K562 (cell line): ENCODE measurements around the gene PCSK2. TPM values are rescaled to one million over a fixed set of nuclear protein-coding genes. Genes with fewer than 3 reads are reported as not detected.

ENCODE experiments used
- ATAC-seq: fragments of 200-7000 bp; cut with Tn5 transposase; 3 replicates; pipeline ENCODE4 v1.9.1; 2020; ENCODE audit warnings: moderate library complexity
- BruUV-seq: library from RNA; stranded (reverse); fragments of 400-500 nt; replicated peaks from 2 replicates; lab custom pipeline; 2021; lab: Mats Ljungman, UMichigan
- CTCF ChIA-PET: fragments of 300-600 bp; formaldehyde crosslinking; extraction: SDS; loops from one replicate; lab custom pipeline; 2021; ENCODE audit warnings: low intra/inter-chr PET ratio; lab: Yijun Ruan, JAX
- POLR2A ChIA-PET: fragments of 300-600, 350-650 bp; sonication (Branson Sonifier 250); formaldehyde crosslinking; extraction: SDS; loops from one replicate; lab custom pipeline; 2021; ENCODE audit warnings: antibody characterized with exemption, inconsistent platforms; lab: Yijun Ruan, JAX
- DNase-seq, 4 experiments: peaks; one replicate each; pipeline versions ENCODE4 v3.0.0 to v3.0.0-alpha.2; 2011 to 2018; ENCODE audit warnings: low spot score in 3 of 4, mixed read lengths in 3 of 4; ENCODE audit errors: extremely low read depth in 1 of 4
- FAIRE-seq: peaks from 2 replicates; lab custom pipeline; 2011; peaks lifted over from hg19 to GRCh38; lab: Jason Lieb, UNC
- H2AFZ ChIP-seq: 2 replicates; pipeline ENCODE4 v1.6.0; 2011; ENCODE audit warnings: low read depth, low read length, control low read depth, inconsistent platforms
- H3K27ac ChIP-seq: fragments of 200-600 bp; 3 replicates; pipeline ENCODE4 v1.8.0; 2011; ENCODE audit warnings: low read depth, mild to moderate bottlenecking, control low read depth, inconsistent platforms, low read length, moderate library complexity, mixed read lengths; ENCODE audit errors: extremely low read depth
- H3K27me3 ChIP-seq, 2 experiments: fragments of 300-600 bp in 1 of 2; 2 replicates in 1 of 2; 3 replicates in 1 of 2; pipeline versions ENCODE4 v1.6.0 to v1.8.0; 2011; ENCODE audit warnings: inconsistent platforms in 2 of 2, low read length in 2 of 2, mild to moderate bottlenecking in 1 of 2, mixed read lengths in 1 of 2, moderate library complexity in 1 of 2; ENCODE audit not compliant: control insufficient read depth in 2 of 2, insufficient read depth in 2 of 2
- H3K36me3 ChIP-seq: fragments of 300-600 bp; 3 replicates; pipeline ENCODE4 v1.8.0; 2011; ENCODE audit warnings: mild to moderate bottlenecking, low read length, inconsistent platforms; ENCODE audit not compliant: control insufficient read depth, insufficient read depth
- H3K4me1 ChIP-seq, 2 experiments: fragments of 200-600 bp in 1 of 2; replicated peaks in 1 of 2; 2 replicates in 1 of 2; 3 replicates in 1 of 2; pipeline versions ENCODE4 v1.5.1 to v1.8.0; 2011; ENCODE audit warnings: inconsistent platforms in 2 of 2, low read length in 2 of 2, mild to moderate bottlenecking in 1 of 2, mixed read lengths in 1 of 2, moderate library complexity in 1 of 2; ENCODE audit not compliant: control insufficient read depth in 2 of 2, insufficient read depth in 2 of 2
- H3K4me2 ChIP-seq: 2 replicates; pipeline ENCODE4 v1.6.1; 2011; ENCODE audit warnings: low read length, control low read depth, inconsistent platforms, mixed read lengths; ENCODE audit not compliant: insufficient read depth
- H3K4me3 ChIP-seq: fragments of 200-600 bp; sonication (generic), shearing (Covaris generic); 2 replicates; pipeline ENCODE4 v1.5.1; 2016; ENCODE audit warnings: control low read depth, inconsistent platforms
- H3K79me2 ChIP-seq: fragments of 200-600 bp; 3 replicates; pipeline ENCODE4 v1.8.0; 2011; ENCODE audit warnings: low read length, inconsistent platforms; ENCODE audit not compliant: control insufficient read depth, insufficient read depth
- H3K9ac ChIP-seq, 2 experiments: 2 replicates each; pipeline versions ENCODE4 v1.6.0 to v1.6.1; 2011; ENCODE audit warnings: low read depth in 2 of 2, low read length in 2 of 2, control low read depth in 1 of 2, inconsistent platforms in 1 of 2, mild to moderate bottlenecking in 1 of 2, mixed read lengths in 1 of 2; ENCODE audit not compliant: insufficient read depth in 1 of 2
- H3K9me1 ChIP-seq: one replicate; pipeline ENCODE4 v1.6.0; 2011; ENCODE audit warnings: inconsistent platforms, mild to moderate bottlenecking, low read length, moderate library complexity; ENCODE audit not compliant: control insufficient read depth, insufficient read depth
- H3K9me3 ChIP-seq: replicated peaks from 2 replicates; pipeline ENCODE4 v1.5.1; 2011; ENCODE audit warnings: low read depth, low read length, inconsistent platforms; ENCODE audit not compliant: control insufficient read depth, insufficient read depth
- H4K20me1 ChIP-seq: replicated peaks from 2 replicates; pipeline ENCODE4 v1.6.1; 2011; ENCODE audit warnings: low read length, inconsistent platforms, mixed read lengths; ENCODE audit not compliant: control insufficient read depth, insufficient read depth
- ATF1 ChIP-seq, 2 experiments: fragments of 450-650 bp in 1 of 2; IDR thresholded peaks; 2 replicates each; pipeline ENCODE4 v1.6.1; 2016; ENCODE audit warnings: missing compliant biosample characterization in 1 of 2, missing genetic modification characterization in 1 of 2
- KLF10 ChIP-seq: fragments of 250-450 bp; sonication (Bioruptor Pico); IDR thresholded peaks from 2 replicates; pipeline ENCODE4 v1.6.1; 2021; ENCODE audit warnings: matching md5 sums
- SPI1 ChIP-seq: IDR thresholded peaks from 2 replicates; pipeline ENCODE4 v1.6.1; 2011; ENCODE audit warnings: low read depth, low read length, control low read depth, borderline replicate concordance
- WGBS: fragments of 100-300 bp; shearing (Covaris generic); methylation state at CpG from one replicate; pipeline ENCODE4 v1.1.6; 2016; ENCODE audit warnings: low coverage, mixed read lengths; ENCODE audit not compliant: insufficient coverage; ENCODE audit errors: missing lambda C conversion rate; 5-methylcytosine and 5-hydroxymethylcytosine counted together
- in situ Hi-C: fragments of 300-500 bp; cut with MboI; formaldehyde crosslinking; loops from 4 replicates; pipeline ENCODE4 v1.15.0; 2018; ENCODE audit warnings: inconsistent platforms, mixed read lengths
- intact Hi-C: fragments of 100-400 bp; cut with micrococcal nuclease; formaldehyde crosslinking; loops from 2 replicates; pipeline ENCODE4 v1.14.2; 2022
- polyA plus RNA-seq, 8 experiments: library from polyadenylated mRNA; depleted of rRNA in 4 of 8; stranded (reverse) in 5 of 8; unstranded in 3 of 8; fragments of >200 nt; fragmentation: Nextera tagmentation in 2 of 8; fragmentation: Illumina TruSeq in 1 of 8; extraction: Ambion mirVana in 2 of 8; extraction: Trizol in 1 of 8; gene quantifications; 2 replicates each; pipeline versions ENCODE4 v1.2.1 to v1.2.3, GENCODE V29; 2011 to 2014; ENCODE audit warnings: inconsistent platforms in 1 of 8, missing spikeins in 1 of 8
- total RNA-seq, 7 experiments: library from RNA; depleted of rRNA in 6 of 7; stranded (reverse); fragments of >200 nt in 6 of 7; fragmentation: Illumina TruSeq in 2 of 7; extraction: Trizol in 2 of 7; gene quantifications; 2 replicates each; pipeline versions ENCODE4 v1.2.1 to v1.2.3, GENCODE V29; 2011 to 2021; ENCODE audit warnings: low replicate concordance in 1 of 7
- TF ChIP-seq, protein P1 (sequence below): fragments of 450-650 bp; IDR thresholded peaks from 2 replicates; pipeline ENCODE4 v1.6.1; 2017; ENCODE audit warnings: antibody characterized with exemption
- TF ChIP-seq, protein P2 (sequence below), 2 experiments: fragments of 450-650 bp in 1 of 2; sonication (generic) in 1 of 2; formaldehyde crosslinking; conservative IDR thresholded peaks; 2 replicates each; pipeline versions ENCODE4 v1.4.0 to v1.8.1; 2020 to 2022; ENCODE audit warnings: mild to moderate bottlenecking in 1 of 2, missing genetic modification reagents in 1 of 2

PCSK2 gene
- total and polyA plus RNA-seq, 9 of the 15 experiments (the other 6 are each of a cell fraction or from before 2014, with no cell fraction given) = 0.04 to 0.07 (median 0.05) TPM; not detected in 6

DNA sequence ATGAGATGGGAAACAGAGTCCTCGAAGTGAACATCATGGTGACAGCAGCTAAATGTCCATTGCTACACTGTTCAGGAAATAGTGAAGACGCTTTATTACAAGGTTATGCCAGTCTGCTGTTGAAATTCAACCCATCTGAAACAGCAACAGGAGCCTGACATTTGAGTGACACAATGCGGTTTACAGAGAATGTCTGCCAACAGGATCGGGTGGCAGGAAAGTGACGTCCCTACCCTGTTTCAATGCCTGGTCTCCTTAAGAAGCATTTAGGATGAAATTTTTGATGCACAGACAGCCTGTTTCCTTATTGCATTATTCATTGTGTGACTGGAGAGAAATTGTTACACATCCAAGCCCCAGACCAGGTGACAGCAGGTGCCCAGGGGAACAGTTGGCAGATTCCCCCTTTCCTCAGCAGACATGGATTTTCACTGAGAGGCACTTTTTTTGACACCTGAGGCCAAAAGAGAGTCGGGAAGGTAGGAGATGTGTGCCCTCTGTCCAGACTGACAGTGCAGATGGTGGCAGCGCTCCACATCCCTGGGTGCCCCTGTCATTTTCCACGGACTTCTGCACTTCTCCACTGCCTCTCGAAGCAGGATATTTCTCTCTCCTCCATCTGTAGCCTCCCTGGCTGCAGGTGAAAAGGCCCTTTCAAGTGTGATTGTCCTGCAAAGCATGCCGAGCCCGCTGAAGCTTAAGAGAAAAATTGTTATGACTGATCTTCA, 216.5 kb downstream of the PCSK2 start:
- ATAC-seq (no peak), DNase-seq (no peak), FAIRE-seq (no peak)
- in situ Hi-C loops = no loop called here
- H3K9me3 ChIP-seq = no peaks in the 10 kb centered on the region
- no peak for TF ChIP-seq SPI1
- TF ChIP-seq, protein P1, sequence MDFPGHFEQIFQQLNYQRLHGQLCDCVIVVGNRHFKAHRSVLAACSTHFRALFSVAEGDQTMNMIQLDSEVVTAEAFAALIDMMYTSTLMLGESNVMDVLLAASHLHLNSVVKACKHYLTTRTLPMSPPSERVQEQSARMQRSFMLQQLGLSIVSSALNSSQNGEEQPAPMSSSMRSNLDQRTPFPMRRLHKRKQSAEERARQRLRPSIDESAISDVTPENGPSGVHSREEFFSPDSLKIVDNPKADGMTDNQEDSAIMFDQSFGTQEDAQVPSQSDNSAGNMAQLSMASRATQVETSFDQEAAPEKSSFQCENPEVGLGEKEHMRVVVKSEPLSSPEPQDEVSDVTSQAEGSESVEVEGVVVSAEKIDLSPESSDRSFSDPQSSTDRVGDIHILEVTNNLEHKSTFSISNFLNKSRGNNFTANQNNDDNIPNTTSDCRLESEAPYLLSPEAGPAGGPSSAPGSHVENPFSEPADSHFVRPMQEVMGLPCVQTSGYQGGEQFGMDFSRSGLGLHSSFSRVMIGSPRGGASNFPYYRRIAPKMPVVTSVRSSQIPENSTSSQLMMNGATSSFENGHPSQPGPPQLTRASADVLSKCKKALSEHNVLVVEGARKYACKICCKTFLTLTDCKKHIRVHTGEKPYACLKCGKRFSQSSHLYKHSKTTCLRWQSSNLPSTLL = no peak
- no peak for TF ChIP-seq ATF1 (CRISPR knock-in tag; IDR thresholded peaks at IDR 0.05)
- no peak for TF ChIP-seq ATF1 (tag; IDR thresholded peaks at IDR 0.05)
- TF ChIP-seq KLF10 = no peak
- TF ChIP-seq, protein P2, sequence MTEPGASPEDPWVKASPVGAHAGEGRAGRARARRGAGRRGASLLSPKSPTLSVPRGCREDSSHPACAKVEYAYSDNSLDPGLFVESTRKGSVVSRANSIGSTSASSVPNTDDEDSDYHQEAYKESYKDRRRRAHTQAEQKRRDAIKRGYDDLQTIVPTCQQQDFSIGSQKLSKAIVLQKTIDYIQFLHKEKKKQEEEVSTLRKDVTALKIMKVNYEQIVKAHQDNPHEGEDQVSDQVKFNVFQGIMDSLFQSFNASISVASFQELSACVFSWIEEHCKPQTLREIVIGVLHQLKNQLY (CRISPR knock-in tag; conservative IDR thresholded peaks at IDR 0.05) = no peak
- H3K4me2 ChIP-seq = no peak overlapping the region
- POLR2A ChIA-PET = no interaction called here
- H3K9me1 ChIP-seq = no peaks in the 10 kb centered on the region
- no peak overlapping the region for H3K4me3 ChIP-seq
- H3K27ac ChIP-seq = no peak overlapping the region
- WGBS = 0% methylated on average over 7 of the region's 11 CpGs
- no peaks in the 10 kb centered on the region for H3K79me2 ChIP-seq
- no peaks in the 10 kb centered on the region for H3K36me3 ChIP-seq
- no peaks in the 10 kb centered on the region; a peak in 1 of 5 replicates for H3K27me3 ChIP-seq
- H2AFZ ChIP-seq = no peak overlapping the region
- no peak overlapping the region for H3K9ac ChIP-seq
- intact Hi-C loops = no loop called here
- H4K20me1 ChIP-seq = no peaks in the 10 kb centered on the region
- no TSS peak for BruUV-seq
- CTCF ChIA-PET = no interaction called here
- no peaks in the 10 kb centered on the region for H3K4me1 ChIP-seq
